ENCODE data around the gene OCIAD2. TPM values are rescaled to one million over a fixed set of nuclear protein-coding genes. Genes with fewer than 3 reads are reported as not detected.
"Not testable (repeated sequence)": the region's sequence is repeated elsewhere in the genome, so short reads cannot be mapped to it uniquely, and the experiment has no call there.

OCIAD2 gene
- total RNA-seq, 1 donor, result 9.5 TPM

DNA sequence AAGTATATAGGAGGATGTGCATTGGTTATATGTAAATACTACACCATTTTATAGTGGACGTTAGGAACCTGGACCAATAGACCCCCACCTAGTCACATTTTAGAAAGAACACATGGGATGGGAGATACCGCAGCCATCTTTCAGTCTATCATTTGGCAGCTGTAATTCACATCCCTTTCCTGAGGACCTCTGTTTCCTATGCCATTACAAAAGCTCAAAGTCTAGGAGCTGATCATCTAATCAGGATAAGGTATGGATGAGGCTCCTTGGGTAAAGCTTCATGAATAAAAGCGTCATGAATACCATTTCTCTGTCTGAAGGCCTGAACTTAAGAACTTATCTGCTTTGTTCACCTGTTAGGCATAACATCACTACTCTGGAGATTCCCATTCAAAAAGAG, 44.5 kb downstream of the OCIAD2 start:
- TF ChIP-seq, protein P1, sequence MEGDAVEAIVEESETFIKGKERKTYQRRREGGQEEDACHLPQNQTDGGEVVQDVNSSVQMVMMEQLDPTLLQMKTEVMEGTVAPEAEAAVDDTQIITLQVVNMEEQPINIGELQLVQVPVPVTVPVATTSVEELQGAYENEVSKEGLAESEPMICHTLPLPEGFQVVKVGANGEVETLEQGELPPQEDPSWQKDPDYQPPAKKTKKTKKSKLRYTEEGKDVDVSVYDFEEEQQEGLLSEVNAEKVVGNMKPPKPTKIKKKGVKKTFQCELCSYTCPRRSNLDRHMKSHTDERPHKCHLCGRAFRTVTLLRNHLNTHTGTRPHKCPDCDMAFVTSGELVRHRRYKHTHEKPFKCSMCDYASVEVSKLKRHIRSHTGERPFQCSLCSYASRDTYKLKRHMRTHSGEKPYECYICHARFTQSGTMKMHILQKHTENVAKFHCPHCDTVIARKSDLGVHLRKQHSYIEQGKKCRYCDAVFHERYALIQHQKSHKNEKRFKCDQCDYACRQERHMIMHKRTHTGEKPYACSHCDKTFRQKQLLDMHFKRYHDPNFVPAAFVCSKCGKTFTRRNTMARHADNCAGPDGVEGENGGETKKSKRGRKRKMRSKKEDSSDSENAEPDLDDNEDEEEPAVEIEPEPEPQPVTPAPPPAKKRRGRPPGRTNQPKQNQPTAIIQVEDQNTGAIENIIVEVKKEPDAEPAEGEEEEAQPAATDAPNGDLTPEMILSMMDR (IDR thresholded peaks at IDR 0.05; ENCODE audit: insufficient read depth, low read depth, low read length), result no peak
- no peak for DNase-seq (ENCODE audit: low read depth)
- H3K4me3 ChIP-seq (ENCODE audit: low read depth, low read length), result no peak overlapping the region

DNA sequence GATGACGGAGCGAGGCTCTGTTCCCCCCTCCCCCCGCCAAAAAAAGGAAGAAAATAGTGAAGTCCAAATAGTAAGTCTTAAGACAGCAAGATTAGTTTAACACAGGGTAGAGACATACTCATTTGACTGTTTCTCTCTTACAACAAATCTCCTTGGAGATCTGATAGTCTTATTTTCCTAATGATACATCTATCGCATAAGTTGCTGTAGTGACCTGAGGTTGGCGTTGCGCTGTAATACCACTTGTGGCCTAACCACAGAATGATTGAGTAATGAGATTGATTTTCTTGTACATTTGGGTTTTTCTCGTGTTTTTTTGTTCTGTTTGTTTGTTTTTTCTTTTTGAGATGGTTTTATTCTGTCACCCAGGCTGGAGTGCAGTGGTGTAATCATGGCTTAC, 48.4 kb downstream of the OCIAD2 start:
- TF ChIP-seq, protein P1 (IDR thresholded peaks at IDR 0.05; ENCODE audit: insufficient read depth, low read depth, low read length), result no peak

DNA sequence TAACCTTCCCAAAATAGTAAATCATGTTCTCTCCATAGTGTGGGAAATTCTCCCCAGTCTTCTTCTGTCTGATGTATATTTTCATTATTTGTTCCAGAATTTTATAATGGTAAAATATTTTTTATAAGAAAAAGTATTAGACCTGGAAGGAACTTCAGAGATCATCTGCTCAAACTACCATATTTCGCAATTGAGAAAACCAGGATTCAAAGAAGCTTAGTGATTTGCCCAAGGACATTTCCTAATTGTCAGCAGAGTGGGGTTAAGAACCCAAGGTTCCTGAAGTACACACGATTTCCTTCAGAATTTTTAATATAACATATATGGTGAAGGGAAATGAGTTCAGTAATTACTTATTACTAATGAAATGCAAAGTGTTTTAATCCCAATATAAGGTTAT, 51.6 kb downstream of the OCIAD2 start:
- TF ChIP-seq, protein P1 (IDR thresholded peaks at IDR 0.05; ENCODE audit: insufficient read depth, low read depth, low read length), result no peak
- peak; percentile 44 for DNase-seq (ENCODE audit: low read depth)
- no peak overlapping the region for H3K4me3 ChIP-seq (ENCODE audit: low read depth, low read length)

More for the DNA sequence above, 48.4 kb downstream of the OCIAD2 start:
- DNase-seq (ENCODE audit: low read depth), result no peak
- H3K4me3 ChIP-seq (ENCODE audit: low read depth, low read length), result no peak overlapping the region

DNA sequence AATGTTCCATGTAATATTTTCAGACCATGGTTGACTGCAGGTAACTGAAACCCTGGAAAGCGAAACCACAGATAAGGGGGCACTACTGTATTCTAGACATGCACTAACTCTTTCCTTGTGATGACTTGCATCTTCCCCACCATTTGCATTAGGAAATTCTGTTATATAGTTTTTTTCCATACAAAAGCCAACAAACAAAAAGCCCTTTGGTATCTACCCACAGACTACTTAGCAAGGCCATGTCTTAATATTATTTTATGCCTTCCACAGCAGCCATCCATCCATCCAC, 52.2 kb downstream of the OCIAD2 start:
- no peak overlapping the region for H3K4me3 ChIP-seq (ENCODE audit: low read depth, low read length)
- DNase-seq (ENCODE audit: low read depth), result no peak
- TF ChIP-seq, protein P1 (IDR thresholded peaks at IDR 0.05; ENCODE audit: insufficient read depth, low read depth, low read length), result no peak

GRCh38 chr4:48853604-48854394, 52.8 kb downstream of the OCIAD2 start:
- H3K4me3 ChIP-seq (ENCODE audit: low read depth, low read length), result no peak overlapping the region
- no peak for DNase-seq (ENCODE audit: low read depth)
- TF ChIP-seq, protein P1 (IDR thresholded peaks at IDR 0.05; ENCODE audit: insufficient read depth, low read depth, low read length), result no peak

GRCh38 chr4:48851651-48852050, 54.9 kb downstream of the OCIAD2 start:
- no peak overlapping the region for H3K4me3 ChIP-seq (ENCODE audit: low read depth, low read length)
- DNase-seq (ENCODE audit: low read depth), result no peak
- TF ChIP-seq, protein P1 (IDR thresholded peaks at IDR 0.05; ENCODE audit: insufficient read depth, low read depth, low read length), result no peak

DNA sequence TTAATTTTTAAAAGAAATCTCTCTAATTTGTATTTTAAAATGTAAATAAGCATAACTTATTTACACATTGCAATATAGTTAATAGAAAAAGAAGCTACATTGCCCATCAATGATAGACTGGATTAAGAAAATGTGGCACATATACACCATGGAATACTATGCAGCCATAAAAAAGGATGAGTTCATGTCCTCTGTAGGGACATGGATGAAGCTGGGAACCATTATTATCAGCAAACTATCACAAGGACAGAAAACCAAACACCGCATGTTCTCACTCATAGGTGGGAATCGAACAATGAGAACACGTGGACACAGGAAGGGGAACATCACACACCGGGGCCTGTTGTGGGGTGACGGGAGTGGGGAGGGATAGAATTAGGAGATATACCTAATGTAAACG, 57.8 kb downstream of the OCIAD2 start:
- not testable (repeated sequence) for H3K4me3 ChIP-seq (ENCODE audit: low read depth, low read length); DNase-seq (ENCODE audit: low read depth)
